ENCODE results near the gene TRIM40.

DNA sequence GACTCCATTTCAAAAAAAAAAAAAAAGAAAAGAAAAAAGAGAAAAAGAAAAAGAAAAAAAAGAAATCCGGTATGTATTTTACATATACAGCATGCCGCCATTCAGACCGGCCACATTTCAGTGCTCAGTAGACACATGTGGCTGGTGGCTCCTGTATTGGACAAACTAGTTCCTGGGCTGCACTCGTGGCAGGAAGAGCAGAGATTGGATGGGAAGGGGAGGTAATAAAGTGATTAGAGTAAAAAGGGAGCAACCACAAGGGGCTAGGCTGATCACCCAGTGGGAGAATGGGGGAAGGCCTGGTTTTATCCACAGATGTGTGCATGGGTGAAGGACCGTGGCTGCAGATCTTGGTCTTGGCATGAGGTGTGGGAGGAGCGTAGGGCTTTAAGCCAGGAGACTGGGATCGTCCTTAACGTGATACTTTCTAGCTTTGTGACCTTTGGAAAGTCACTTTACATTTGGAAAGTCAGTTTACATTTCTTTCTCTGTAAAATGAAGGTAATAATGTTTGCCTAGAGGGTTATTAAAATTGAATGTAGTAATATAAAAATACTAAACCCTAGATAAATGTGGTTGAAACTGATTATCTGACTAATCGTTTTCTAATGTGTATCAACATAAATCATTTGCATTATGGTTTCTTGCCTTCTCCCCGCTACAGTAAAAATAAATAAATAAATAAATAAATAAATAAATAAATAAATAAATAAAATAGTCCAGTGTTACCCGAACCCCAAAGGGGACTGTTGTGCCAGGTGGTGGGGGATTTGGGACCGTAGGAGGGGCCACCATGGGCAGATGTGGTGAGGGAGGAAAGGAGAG, 26.5 kb downstream of the TRIM40 start:
- TF ChIP-seq, protein P1, sequence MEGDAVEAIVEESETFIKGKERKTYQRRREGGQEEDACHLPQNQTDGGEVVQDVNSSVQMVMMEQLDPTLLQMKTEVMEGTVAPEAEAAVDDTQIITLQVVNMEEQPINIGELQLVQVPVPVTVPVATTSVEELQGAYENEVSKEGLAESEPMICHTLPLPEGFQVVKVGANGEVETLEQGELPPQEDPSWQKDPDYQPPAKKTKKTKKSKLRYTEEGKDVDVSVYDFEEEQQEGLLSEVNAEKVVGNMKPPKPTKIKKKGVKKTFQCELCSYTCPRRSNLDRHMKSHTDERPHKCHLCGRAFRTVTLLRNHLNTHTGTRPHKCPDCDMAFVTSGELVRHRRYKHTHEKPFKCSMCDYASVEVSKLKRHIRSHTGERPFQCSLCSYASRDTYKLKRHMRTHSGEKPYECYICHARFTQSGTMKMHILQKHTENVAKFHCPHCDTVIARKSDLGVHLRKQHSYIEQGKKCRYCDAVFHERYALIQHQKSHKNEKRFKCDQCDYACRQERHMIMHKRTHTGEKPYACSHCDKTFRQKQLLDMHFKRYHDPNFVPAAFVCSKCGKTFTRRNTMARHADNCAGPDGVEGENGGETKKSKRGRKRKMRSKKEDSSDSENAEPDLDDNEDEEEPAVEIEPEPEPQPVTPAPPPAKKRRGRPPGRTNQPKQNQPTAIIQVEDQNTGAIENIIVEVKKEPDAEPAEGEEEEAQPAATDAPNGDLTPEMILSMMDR (optimal IDR thresholded peaks at IDR 0.05 in 1 of 3, IDR thresholded peaks at IDR 0.05 in 1 of 3, conservative IDR thresholded peaks at IDR 0.05 in 1 of 3; ENCODE audit: extremely low read depth in 1 of 3, insufficient read depth in 2 of 3, low read length in 3 of 3), result no peak
- TF ChIP-seq EZH2 (IDR thresholded peaks at IDR 0.05; ENCODE audit: low read length), result no peak

Data from keratinocyte (primary cell).